ENCODE data around the gene SYT9.

SYT9 gene

GRCh38 chr11:7480113-7480512, 228.4 kb downstream of the SYT9 start:
- no peak overlapping the region for H3K4me3 Mint-ChIP-seq
- no peaks in the 10 kb centered on the region for H3K27me3 Mint-ChIP-seq
- H3K27ac Mint-ChIP-seq = no peak overlapping the region
- no peaks in the 10 kb centered on the region for H3K4me1 Mint-ChIP-seq (ENCODE audit: low read depth)
- H3K9me3 Mint-ChIP-seq = no peaks in the 10 kb centered on the region
- no peaks in the 10 kb centered on the region for H3K36me3 Mint-ChIP-seq (ENCODE audit: low read depth)

GRCh38 chr11:7484131-7484530, 232.4 kb downstream of the SYT9 start:
- H3K27ac Mint-ChIP-seq = no peak overlapping the region

GRCh38 chr11:7484645-7485044, 232.9 kb downstream of the SYT9 start:
- Mint-ChIP-seq H3K36me3 (ENCODE audit: low read depth) (no peaks in the 10 kb centered on the region), H3K4me1 (ENCODE audit: low read depth) (no peaks in the 10 kb centered on the region), H3K9me3 (no peaks in the 10 kb centered on the region), H3K27me3 (no peaks in the 10 kb centered on the region), H3K27ac (no peak overlapping the region), H3K4me3 (no peak overlapping the region)

More at GRCh38 chr11:7484131-7484530, 232.4 kb downstream of the SYT9 start:
- Mint-ChIP-seq H3K9me3 (no peaks in the 10 kb centered on the region), H3K36me3 (ENCODE audit: low read depth) (no peaks in the 10 kb centered on the region), H3K4me3 (no peak overlapping the region), H3K27me3 (no peaks in the 10 kb centered on the region), H3K4me1 (ENCODE audit: low read depth) (no peaks in the 10 kb centered on the region)

GRCh38 chr11:7485186-7486097, 233.7 kb downstream of the SYT9 start, which contains the start of gene OLFML1:
OLFML1 (plus strand) TSS chr11:7485506; CDS start chr11:7485876, 370 bp downstream.
- no peak within 1 kb of the TSS for H3K4me3 Mint-ChIP-seq
- H3K4me1 Mint-ChIP-seq (ENCODE audit: low read depth) = no peaks in the 10 kb centered on the region
- H3K9me3 Mint-ChIP-seq = no peaks in the 10 kb centered on the region
- no peaks in the 10 kb centered on the region for H3K36me3 Mint-ChIP-seq (ENCODE audit: low read depth)
- no peaks in the 10 kb centered on the region for H3K27me3 Mint-ChIP-seq
- H3K27ac Mint-ChIP-seq = no peak within 1 kb of the TSS

- H3K4me3 Mint-ChIP-seq = no peak overlapping the region
- no peaks in the 10 kb centered on the region for H3K4me1 Mint-ChIP-seq (ENCODE audit: low read depth)
- H3K27ac Mint-ChIP-seq = no peak overlapping the region
- no peaks in the 10 kb centered on the region for H3K9me3 Mint-ChIP-seq
- no peaks in the 10 kb centered on the region for H3K36me3 Mint-ChIP-seq (ENCODE audit: low read depth)
- H3K27me3 Mint-ChIP-seq = no peaks in the 10 kb centered on the region
Observed at GRCh38 chr11:7486098-7486780, 234.5 kb downstream of the SYT9 start.

GRCh38 chr11:7486781-7487140, 235.1 kb downstream of the SYT9 start:
- H3K36me3 Mint-ChIP-seq (ENCODE audit: low read depth) = no peaks in the 10 kb centered on the region
- no peaks in the 10 kb centered on the region for H3K4me1 Mint-ChIP-seq (ENCODE audit: low read depth)
- H3K9me3 Mint-ChIP-seq = no peaks in the 10 kb centered on the region
- no peak overlapping the region for H3K27ac Mint-ChIP-seq
- no peak overlapping the region for H3K4me3 Mint-ChIP-seq
- no peaks in the 10 kb centered on the region for H3K27me3 Mint-ChIP-seq

- Mint-ChIP-seq H3K36me3 (ENCODE audit: low read depth) (no peaks in the 10 kb centered on the region), H3K27ac (no peak overlapping the region), H3K4me3 (no peak overlapping the region), H3K9me3 (no peaks in the 10 kb centered on the region), H3K4me1 (ENCODE audit: low read depth) (no peaks in the 10 kb centered on the region), H3K27me3 (no peaks in the 10 kb centered on the region)
Observed at GRCh38 chr11:7487360-7487759, 235.7 kb downstream of the SYT9 start.

- H3K27ac Mint-ChIP-seq = no peak overlapping the region
- H3K4me3 Mint-ChIP-seq = no peak overlapping the region
- no peaks in the 10 kb centered on the region for H3K27me3 Mint-ChIP-seq
- no peaks in the 10 kb centered on the region for H3K9me3 Mint-ChIP-seq
- H3K36me3 Mint-ChIP-seq (ENCODE audit: low read depth) = no peaks in the 10 kb centered on the region
- no peaks in the 10 kb centered on the region for H3K4me1 Mint-ChIP-seq (ENCODE audit: low read depth)
Observed at GRCh38 chr11:7488681-7489080, 237.0 kb downstream of the SYT9 start.

- Mint-ChIP-seq H3K27me3 (no peaks in the 10 kb centered on the region), H3K27ac (no peak overlapping the region), H3K4me1 (ENCODE audit: low read depth) (no peaks in the 10 kb centered on the region)
Observed at GRCh38 chr11:7489376-7489775, 237.7 kb downstream of the SYT9 start.

GRCh38 chr11:7490054-7490453, 238.3 kb downstream of the SYT9 start:
- Mint-ChIP-seq H3K27me3 (no peaks in the 10 kb centered on the region), H3K27ac (no peak overlapping the region), H3K9me3 (no peaks in the 10 kb centered on the region), H3K4me3 (no peak overlapping the region), H3K36me3 (ENCODE audit: low read depth) (no peaks in the 10 kb centered on the region), H3K4me1 (ENCODE audit: low read depth) (no peaks in the 10 kb centered on the region)

More at GRCh38 chr11:7489376-7489775, 237.7 kb downstream of the SYT9 start:
- no peak overlapping the region for H3K4me3 Mint-ChIP-seq
- H3K36me3 Mint-ChIP-seq (ENCODE audit: low read depth) = no peaks in the 10 kb centered on the region
- H3K9me3 Mint-ChIP-seq = no peaks in the 10 kb centered on the region

- H3K36me3 Mint-ChIP-seq (ENCODE audit: low read depth) = no peaks in the 10 kb centered on the region
- no peaks in the 10 kb centered on the region for H3K9me3 Mint-ChIP-seq
- no peaks in the 10 kb centered on the region for H3K27me3 Mint-ChIP-seq
- peaks cover 4% of the 10 kb centered on the region for H3K4me1 Mint-ChIP-seq (ENCODE audit: low read depth)
- no peak overlapping the region for H3K4me3 Mint-ChIP-seq
- no peak overlapping the region for H3K27ac Mint-ChIP-seq
Observed at GRCh38 chr11:7490535-7490934, 238.8 kb downstream of the SYT9 start.

GRCh38 chr11:7492253-7492652, 240.5 kb downstream of the SYT9 start:
- H3K27me3 Mint-ChIP-seq = no peaks in the 10 kb centered on the region
- no peak overlapping the region for H3K27ac Mint-ChIP-seq
- no peaks in the 10 kb centered on the region for H3K36me3 Mint-ChIP-seq (ENCODE audit: low read depth)
- peaks cover 16% of the 10 kb centered on the region for H3K4me1 Mint-ChIP-seq (ENCODE audit: low read depth)
- no peak overlapping the region for H3K4me3 Mint-ChIP-seq
- H3K9me3 Mint-ChIP-seq = no peaks in the 10 kb centered on the region

GRCh38 chr11:7493670-7494069, 242.0 kb downstream of the SYT9 start:
- H3K4me1 Mint-ChIP-seq (ENCODE audit: low read depth) = peaks cover 19% of the 10 kb centered on the region
- H3K9me3 Mint-ChIP-seq = no peaks in the 10 kb centered on the region
- H3K4me3 Mint-ChIP-seq = no peak overlapping the region
- no peaks in the 10 kb centered on the region for H3K36me3 Mint-ChIP-seq (ENCODE audit: low read depth)
- no peak overlapping the region for H3K27ac Mint-ChIP-seq
- no peaks in the 10 kb centered on the region for H3K27me3 Mint-ChIP-seq

- no peak overlapping the region for H3K27ac Mint-ChIP-seq
- H3K4me3 Mint-ChIP-seq = no peak overlapping the region
- no peaks in the 10 kb centered on the region for H3K36me3 Mint-ChIP-seq (ENCODE audit: low read depth)
- H3K9me3 Mint-ChIP-seq = no peaks in the 10 kb centered on the region
- no peaks in the 10 kb centered on the region for H3K27me3 Mint-ChIP-seq
- peaks cover 19% of the 10 kb centered on the region for H3K4me1 Mint-ChIP-seq (ENCODE audit: low read depth)
Observed at GRCh38 chr11:7494086-7494745, 242.5 kb downstream of the SYT9 start.
